Stimulated activated CD8-positive, alpha-beta memory T cell treated with anti-CD3 and anti-CD28 coated beads, Interleukin-4, amount 100 ng/mL, for 24 hours (primary cell): Measurements from ENCODE around the gene EFNA3.

Experiments
- DNase-seq: peaks from one replicate; pipeline ENCODE4 v3.0.0-alpha.2; 2020; ENCODE audit warnings: low read depth

Gene EFNA3

DNA sequence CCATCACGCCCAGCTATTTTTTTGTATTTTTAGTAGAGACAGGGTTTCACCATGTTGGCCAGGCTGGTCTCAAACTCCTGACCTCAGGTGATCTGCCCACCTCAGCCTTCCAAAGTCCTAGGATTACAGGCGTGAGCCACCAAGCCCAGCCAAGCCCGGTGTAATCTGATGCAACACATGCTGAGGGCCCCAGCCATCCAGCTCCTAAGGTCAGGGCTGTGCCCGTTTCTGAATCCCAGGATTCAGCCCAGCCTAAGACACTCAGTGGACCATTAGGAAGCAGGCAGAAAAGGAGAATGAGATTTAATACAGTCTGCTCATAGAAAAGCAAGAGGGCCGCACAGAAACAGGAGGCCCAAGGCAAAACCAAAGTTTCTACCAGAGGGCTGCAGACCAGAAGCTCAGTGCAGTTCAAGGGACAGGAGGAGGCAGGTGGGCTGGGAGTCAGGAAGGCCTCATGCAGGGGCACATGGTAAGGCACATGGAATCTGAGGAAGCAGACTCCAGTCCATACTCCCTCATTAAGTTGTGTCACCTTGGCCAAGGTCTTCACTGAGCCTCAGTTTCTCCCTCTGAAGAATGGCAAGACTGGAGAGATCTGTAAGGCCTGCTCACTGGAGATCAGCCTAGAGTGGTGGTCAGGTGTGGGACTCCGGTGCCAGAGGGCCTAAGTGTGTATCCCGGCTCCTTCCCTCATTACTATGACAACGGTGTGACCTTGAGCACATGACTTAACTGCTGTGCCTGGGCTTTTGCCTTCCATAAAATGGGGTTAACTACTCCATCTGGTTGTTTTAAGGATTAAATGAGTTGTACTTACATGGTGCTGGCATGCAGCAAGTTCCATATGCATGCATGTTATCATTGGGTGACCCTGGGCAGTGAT lies 29.9 kb upstream of the EFNA3 start:
- no peak for DNase-seq

DNA sequence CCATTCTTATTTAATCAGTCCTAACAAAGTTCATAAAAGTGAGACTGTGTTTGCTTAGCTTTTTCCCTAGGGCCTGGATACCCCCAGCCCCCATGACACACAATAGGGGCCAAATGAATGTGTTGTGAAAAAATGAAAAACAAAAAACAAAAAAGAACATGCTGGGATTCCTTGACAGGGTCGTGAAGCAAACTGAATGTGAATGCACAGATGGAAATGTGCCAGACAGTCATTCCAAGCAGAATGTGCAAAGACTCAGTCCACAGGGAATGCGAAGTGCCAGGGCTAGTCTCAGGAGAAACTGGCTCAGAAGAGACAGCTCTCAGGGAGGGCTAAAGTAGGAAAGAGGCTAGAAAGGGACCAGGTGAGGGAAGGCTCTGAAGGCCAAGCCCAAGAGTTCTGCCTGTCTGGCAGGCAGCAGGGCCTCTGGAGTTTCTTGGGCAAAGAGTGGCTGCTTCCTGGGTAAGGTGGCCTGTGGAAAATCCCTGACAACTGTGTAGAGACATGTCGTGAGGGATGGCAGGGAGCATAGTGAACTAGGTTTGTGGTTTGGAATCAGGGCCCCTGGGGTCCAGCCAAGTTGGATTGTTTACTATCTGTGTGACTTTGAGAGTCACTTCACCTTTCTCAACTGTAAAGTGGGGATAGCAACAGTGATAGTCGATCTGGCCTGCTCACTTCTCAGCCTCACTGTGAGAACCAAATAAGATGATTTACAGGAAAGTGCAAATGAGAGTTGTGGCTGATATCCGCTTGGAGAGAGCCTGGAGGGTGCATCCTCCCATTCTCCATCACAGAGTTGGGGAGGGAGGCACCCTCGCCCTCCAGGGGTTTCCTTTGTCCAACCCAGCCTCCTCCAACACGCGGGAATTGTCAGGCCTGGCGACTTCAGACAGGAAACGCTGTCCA lies 28.7 kb upstream of the EFNA3 start:
- DNase-seq, result no peak

DNA sequence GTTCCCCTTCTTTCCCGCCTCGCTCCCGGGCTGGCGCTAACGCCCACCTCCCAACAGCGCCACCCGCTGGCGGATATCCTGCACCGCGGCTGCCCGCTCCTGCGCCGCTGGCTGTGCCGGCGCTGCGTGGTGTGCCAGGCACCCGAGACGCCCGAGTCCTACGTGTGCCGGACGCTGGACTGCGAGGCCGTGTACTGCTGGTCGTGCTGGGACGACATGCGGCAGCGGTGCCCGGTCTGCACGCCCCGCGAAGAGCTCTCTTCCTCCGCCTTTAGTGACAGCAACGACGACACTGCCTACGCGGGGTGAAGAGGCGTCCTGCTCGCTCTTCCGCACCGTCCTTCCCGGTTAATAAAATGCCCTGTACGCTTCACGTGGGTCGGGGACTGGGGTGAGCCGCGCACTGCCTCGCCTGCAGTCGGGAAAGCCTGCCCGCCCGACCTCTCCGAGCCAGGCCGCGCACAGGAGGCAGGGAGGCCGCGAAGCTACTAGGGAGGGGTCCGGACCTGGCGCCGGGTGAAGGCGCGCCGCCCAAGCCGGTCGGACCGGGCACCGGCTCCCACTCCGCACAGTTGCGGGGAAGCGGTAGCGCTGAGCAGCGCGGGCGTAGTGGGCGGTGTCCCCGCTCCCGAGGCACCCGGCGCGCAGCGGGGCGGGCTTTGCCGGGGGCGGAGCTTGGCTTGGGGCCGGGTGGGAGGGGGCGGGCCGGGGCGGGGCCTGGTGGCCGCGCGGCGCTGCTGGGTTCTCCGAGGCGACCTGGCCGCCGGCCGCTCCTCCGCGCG lies 27.9 kb upstream of the EFNA3 start, which contains the start of gene ADAM15:
ADAM15 (plus strand) TSS at position 757 of the 782 bp plus-strand sequence. CDS start 71 bp downstream, outside the sequence.
- DNase-seq, result peak; percentile 67

DNA sequence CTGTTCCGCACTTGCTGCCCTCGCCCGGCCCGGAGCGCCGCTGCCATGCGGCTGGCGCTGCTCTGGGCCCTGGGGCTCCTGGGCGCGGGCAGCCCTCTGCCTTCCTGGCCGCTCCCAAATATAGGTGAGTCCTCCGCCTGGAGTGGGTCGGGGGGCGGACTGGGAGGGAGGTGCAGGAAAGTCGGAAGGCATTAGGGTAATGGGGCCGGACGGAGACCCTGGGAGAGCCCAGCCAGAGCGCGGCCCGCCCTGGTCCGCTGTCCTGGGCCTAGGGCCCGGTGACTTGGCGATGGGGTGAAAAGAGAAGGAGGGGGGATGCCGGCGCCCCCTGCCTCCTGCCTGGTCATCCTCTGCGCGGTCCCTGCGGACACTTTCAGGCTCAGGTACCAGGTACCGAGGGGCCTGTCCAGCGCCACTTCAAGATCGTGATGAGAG lies 27.3 kb upstream of the EFNA3 start:
- DNase-seq, result no peak

DNA sequence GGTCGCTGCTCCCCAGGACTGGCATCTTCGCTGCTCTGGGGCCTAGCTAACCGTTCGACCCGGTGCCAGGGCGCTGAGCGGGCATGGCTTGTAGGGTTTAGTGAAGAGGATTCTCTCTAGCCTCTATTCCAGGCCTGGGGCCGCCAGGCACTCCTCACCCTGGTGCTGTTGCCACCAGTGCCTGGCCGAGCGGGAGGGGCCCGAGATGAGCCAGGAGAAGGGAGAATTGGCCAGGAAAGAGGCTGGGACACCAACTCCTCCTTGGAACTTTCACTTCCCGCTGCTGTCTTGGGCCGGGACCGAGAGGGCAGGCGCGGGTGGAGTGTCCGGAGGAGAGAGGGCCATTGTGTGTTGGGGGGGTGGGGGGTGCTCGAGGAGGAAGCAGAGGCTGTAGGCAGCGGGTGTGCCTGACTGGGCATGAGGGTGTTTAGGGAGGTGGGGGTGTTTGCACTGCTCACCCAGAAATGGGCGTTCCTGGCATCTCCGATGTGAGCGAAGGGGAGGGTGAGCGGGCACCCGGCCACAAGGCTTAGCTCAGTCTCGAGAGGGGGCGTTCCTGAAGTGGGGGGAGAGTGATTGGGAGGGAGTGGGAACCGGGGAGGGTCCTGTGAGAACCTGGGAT lies 26.7 kb upstream of the EFNA3 start:
- DNase-seq, result no peak

DNA sequence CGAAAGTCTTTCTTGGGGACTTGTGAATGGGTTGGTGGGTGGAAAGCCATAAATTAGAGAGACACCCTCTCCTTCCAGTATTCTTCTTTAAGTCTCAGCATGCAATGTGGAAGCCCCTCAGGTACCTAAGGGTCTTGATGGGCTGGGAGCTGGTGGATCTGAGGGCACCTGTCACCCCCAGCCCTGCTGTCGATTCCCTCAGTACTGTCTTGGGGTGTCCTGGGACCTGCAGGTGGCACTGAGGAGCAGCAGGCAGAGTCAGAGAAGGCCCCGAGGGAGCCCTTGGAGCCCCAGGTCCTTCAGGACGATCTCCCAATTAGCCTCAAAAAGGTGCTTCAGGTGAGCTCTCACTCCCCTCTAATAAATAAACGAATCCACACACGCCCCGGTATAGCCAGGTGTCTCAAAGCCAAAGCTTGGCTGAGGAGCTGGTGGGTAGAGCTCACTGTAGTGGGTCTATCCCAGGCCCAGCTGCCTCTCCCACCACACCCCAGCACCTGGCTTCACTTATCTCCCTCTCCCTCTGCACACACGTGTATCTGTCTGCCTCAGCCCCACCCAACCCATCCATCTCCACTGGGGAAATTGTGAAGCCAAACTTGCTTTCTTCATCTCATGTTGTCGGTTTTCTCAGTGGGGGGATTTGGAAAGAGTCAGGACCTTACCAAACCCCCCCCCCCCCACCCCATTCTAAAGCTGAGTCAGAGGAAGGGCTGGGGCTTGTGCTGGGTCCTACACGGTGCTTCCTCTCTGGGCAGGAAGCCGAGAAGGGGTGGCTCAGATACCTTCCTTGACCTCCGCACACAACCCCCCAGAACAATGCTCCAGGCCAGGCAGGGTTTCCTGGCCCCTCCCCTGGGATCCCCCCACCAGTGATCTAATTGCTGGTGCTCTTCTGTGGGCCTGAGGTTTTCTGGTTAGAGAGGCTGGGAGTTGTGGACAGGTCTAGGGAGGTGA lies 25.9 kb upstream of the EFNA3 start:
- DNase-seq, result no peak

DNA sequence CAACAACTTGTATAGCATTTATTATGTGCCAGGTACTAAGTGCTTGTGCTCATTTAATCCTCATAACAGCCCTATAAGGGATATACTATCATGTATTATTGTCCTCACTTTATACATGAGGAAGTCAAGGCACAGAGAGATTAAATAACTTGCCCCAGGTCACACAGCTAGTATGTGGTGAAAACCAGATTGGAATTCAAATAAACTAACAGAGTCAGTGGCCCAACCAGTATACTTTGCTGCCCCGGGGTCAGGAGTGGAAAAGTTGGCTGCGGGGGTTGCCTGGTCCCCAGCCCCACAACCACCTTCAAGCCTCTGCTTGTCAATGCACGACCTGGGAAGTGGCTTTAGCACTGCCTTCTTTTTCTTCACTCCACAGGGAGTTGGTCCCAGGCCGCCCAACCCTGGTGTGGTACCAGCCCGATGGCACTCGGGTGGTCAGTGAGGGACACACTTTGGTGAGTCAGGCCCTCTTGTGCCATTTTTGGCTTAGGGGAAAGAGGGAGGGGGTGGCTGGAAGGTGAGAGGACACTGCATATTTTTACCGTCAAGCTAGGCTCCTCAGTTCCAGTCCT lies 25.0 kb upstream of the EFNA3 start:
- DNase-seq, result no peak

DNA sequence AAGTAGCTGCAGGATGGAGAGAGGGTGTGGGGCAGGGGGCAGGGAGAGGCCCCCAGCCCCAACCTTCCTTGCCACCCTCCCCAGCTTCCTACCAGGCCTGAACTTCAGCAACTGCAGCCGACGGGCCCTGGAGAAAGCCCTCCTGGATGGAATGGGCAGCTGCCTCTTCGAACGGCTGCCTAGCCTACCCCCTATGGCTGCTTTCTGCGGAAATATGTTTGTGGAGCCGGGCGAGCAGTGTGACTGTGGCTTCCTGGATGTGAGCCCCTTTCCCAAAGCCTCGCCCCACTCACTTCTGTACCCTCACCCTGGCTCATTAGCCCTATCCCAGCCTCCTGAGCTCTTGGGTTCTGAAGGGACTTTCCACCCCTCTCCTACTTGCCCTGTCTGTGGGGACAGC lies 21.5 kb upstream of the EFNA3 start:
- DNase-seq, result no peak

DNA sequence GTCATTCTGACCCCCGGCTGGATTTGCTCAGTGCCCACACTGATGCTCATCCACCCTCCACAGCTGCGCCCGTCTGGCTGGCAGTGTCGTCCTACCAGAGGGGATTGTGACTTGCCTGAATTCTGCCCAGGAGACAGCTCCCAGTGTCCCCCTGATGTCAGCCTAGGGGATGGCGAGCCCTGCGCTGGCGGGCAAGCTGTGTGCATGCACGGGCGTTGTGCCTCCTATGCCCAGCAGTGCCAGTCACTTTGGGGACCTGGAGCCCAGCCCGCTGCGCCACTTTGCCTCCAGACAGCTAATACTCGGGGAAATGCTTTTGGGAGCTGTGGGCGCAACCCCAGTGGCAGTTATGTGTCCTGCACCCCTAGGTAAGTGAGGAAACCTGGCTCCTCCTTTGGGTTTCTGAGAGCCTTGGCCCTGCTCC lies 20.8 kb upstream of the EFNA3 start:
- DNase-seq, result no peak

DNA sequence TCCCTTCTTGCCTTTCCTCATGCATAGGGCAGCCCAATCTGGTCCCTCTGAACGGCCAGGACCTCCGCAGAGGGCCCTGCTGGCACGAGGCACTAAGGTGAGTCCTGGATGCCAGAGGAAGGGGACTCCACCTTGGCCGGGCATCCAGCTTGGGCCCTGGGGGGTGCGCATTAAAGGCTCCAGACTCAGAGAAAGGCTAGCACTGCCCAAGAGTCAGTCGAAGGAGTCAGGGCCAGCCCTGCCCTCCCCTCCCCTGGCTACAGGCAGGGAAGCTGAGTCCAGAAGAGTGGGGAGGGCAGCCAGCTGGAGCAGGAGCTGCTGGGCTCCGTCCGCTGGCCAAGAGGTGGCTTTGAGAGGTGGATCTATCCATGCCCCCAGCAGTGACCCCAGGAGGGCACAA lies 17.9 kb upstream of the EFNA3 start:
- no peak for DNase-seq

DNA sequence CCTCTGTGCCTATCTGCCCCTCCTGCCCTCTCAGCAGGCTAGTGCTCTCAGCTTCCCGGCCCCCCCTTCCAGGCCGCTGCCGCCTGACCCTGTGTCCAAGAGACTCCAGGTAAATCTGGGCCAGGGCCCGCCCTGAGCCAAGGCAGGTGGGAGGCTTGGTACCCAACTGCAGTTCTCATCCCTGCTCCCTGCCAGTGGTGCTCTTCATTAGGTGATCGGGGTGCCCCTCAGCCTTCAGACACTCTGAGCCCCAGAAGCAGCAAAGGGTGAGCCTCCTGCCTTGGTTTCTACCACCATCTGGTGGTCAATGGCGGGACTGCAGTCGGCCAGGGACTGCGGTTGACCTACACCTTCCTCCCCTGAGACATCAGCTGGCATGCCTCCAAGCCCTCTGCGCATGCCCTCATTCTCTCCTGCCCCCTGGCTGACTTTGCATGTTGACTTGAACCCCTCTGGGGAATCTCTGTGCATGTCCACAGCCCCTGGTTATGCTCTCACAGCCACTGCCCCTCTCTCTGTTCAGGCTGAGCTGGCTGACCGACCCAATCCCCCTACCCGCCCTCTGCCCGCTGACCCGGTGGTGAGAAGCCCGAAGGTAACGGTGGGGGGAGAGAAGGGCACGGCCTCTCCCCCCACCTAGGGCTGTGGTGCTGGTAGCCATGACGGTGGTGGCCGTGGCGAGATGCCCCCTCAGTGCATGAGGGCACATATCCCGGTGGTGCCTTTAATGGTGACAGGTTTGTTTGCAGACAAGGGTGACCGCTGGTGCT lies 17.1 kb upstream of the EFNA3 start:
- peak; percentile 91 for DNase-seq

DNA sequence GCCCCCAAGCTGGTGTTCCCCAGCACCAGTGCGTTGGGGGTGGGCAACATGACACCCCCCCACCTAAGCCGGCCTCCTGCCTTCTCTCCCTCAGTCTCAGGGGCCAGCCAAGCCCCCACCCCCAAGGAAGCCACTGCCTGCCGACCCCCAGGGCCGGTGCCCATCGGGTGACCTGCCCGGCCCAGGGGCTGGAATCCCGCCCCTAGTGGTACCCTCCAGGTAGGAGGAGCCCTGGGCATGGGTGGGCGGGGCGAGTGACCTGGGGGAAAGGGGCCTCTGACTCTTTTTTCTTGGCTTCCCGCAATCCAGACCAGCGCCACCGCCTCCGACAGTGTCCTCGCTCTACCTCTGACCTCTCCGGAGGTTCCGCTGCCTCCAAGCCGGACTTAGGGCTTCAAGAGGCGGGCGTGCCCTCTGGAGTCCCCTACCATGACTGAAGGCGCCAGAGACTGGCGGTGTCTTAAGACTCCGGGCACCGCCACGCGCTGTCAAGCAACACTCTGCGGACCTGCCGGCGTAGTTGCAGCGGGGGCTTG lies 16.4 kb upstream of the EFNA3 start:
- DNase-seq, result no peak

DNA sequence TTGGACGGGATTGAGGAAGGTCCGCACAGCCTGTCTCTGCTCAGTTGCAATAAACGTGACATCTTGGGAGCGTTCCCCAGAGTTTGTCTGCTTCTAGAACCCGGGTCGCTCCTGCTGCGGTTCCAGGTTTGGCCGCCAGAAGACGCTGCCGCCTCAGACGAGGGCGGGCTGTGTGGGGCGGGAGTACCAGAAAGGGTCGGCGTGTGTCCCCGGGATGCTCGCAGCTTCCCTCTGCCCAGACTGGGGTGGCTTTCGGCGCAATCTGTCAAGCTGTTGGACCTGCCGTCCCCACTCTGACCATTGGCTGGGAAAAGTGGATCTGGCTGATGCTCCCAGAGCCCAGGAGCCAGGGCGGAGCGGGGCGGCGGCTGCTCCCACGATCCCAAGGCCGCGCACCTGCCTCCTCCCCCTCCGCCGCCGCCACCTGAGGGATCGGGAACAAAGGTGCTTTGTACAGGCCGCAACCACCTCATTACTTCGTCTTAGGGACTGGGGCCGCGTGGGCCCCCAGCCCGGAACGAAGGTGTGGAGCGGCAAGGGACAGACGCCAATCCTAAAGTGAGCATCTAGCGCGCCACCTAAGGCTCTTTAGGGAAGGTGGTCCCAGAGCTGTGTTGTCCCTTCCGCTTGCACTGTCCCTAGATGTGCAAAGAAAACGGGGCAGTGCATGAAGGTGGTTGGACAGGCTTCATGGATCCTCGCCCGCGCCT lies 15.8 kb upstream of the EFNA3 start:
- DNase-seq, result peak; percentile 62

DNA sequence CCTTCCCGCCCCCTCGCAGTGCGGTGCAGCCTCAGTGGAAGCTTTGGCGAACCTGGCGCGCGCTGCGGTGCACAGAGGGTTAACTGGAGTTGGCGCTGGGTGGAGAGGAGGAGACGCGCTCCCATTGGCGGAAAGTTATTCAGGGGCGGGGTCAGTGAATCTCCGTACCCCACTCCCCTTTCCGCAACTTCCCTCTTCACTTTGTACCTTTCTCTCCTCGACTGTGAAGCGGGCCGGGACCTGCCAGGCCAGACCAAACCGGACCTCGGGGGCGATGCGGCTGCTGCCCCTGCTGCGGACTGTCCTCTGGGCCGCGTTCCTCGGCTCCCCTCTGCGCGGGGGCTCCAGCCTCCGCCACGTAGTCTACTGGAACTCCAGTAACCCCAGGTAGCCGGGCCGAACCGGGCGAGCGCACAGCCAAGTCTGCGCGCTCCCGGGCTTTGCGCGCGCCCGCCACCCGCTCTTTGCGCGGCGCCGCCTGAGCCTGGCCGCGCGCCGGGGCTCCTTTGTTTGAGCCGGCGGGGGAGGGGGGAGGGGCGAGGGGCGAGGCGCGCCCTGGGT lies 15.0 kb upstream of the EFNA3 start, which contains the start of gene EFNA4:
EFNA4 (plus strand) TSS at position 191 of the 561 bp plus-strand sequence; CDS start at position 275, 84 bp downstream.
- peak; percentile 68 for DNase-seq

DNA sequence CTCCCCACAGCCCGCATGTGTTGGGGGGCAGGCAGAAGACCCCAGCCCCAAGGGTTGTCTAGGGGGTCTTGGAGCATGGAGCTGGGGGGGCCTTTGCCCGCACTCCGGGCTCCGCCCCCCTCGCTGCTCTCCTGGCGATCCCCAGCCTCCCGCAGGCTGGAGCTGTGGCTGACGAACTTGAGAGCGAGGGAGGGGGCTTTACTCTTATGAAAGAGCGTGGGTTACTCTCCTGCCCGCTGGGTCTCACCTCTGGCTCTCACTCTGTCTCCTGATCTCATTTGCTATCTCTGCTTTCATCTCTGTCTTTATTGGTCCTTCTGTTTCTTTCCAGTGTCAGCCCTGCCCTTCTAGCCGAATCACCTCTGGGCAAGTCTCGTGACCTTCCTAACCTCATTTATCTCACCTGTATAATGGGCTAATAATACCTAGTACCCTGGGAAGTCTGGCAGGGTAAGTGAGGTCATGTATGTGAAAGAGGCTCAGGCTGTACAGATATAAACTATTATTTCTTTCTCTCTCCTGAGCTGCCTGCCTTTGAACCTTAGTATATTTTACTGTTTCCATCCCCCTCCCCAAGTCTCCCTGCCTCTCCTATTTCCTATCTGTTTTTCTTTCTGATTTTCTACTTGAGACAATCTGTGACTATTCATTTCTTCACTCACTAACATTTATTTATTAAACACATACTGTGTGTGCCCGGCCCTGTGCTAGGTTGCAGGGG lies 14.4 kb upstream of the EFNA3 start:
- DNase-seq, result no peak

DNA sequence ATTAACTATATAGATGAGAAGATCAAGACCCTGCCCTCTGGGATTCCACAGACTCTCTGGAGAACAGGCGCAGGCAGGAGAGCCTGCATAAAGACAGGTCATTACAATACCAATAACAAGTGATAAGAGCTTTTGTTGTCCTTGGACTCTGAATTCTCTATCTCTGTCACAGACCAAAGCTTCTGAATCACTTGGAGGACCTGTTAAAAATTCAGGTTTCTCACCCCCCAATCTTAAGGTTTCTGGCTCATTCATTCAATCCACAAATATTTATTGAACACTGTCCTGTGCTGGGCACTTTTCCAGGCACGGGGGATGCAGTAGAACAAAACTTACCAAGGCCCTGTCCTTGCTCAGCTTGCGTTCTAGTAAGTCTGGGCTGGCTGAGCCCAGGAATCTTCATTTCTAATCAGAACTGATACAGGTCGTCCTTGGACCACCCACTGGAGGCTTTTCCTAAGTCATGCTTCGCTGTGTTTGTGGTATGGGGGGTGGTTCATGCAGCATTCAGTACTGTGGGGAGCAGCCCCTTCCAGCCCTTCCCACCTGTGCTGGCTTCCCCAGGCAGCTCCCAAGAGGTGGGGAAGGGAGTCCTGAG lies 13.7 kb upstream of the EFNA3 start:
- DNase-seq, result no peak

DNA sequence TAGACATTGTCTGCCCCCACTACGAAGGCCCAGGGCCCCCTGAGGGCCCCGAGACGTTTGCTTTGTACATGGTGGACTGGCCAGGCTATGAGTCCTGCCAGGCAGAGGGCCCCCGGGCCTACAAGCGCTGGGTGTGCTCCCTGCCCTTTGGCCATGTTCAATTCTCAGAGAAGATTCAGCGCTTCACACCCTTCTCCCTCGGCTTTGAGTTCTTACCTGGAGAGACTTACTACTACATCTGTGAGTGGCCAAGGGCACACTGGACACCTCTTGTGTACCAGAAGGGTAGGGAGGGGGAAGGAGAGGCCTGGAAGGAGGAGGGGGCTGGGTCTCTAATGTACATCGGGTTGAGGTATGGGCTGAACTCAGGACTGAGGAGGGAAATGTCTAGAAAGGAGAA lies 11.9 kb upstream of the EFNA3 start:
- DNase-seq, result no peak
